ENCODE measurements around the gene CPLX1.

DNA sequence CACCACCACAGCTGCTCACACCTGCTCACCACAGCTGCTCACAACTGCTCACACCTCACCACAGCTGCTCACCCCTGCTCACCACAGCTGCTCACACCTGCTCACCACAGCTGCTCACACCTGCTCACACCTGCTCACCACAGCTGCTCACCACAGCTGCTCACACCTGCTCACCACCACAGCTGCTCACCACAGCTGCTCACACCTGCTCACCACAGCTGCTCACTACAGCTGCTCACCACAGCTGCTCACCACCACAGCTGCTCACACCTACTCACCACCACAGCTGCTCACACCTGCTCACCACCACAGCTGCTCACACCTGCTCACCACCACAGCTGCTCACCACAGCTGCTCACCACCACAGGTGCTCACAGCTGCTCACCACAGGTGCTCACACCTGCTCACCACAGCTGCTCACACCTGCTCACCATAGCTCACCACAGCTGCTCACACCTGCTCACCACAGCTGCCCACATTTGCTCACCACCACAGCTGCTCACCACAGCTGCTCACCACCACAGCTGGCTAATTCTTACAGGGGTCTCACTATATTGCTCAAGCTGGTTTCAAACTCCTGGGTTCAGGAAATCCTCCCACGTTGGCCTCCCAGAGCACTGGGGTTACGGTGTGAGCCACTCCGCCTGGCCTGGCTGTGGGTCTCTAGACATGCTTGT is 30.4 kb upstream of the CPLX1 start:
- no peak for TF ChIP-seq BHLHE40 (IDR thresholded peaks at IDR 0.05; ENCODE audit: borderline replicate concordance)
- TF ChIP-seq TARDBP (IDR thresholded peaks at IDR 0.05), result no peak
- no peak for TF ChIP-seq ZNF384 (IDR thresholded peaks at IDR 0.05)
- TF ChIP-seq FOXK2 (IDR thresholded peaks at IDR 0.05), result no peak
- TF ChIP-seq LEF1 (IDR thresholded peaks at IDR 0.05; ENCODE audit: borderline replicate concordance), result no peak
- no peak for TF ChIP-seq ARNT (IDR thresholded peaks at IDR 0.05)
- no peak for TF ChIP-seq SP1 (IDR thresholded peaks at IDR 0.05)
- TF ChIP-seq NFRKB (IDR thresholded peaks at IDR 0.05), result no peak
- no peak for TF ChIP-seq FOXM1 (IDR thresholded peaks at IDR 0.05; ENCODE audit: borderline replicate concordance)
- no peak for TF ChIP-seq FOXA1 (IDR thresholded peaks at IDR 0.05)
- no peak for TF ChIP-seq HDGF (IDR thresholded peaks at IDR 0.05; ENCODE audit: borderline replicate concordance)
- TF ChIP-seq SUZ12 (IDR thresholded peaks at IDR 0.05), result no peak
- TF ChIP-seq ELF4 (IDR thresholded peaks at IDR 0.05), result no peak
- TF ChIP-seq, protein P1, sequence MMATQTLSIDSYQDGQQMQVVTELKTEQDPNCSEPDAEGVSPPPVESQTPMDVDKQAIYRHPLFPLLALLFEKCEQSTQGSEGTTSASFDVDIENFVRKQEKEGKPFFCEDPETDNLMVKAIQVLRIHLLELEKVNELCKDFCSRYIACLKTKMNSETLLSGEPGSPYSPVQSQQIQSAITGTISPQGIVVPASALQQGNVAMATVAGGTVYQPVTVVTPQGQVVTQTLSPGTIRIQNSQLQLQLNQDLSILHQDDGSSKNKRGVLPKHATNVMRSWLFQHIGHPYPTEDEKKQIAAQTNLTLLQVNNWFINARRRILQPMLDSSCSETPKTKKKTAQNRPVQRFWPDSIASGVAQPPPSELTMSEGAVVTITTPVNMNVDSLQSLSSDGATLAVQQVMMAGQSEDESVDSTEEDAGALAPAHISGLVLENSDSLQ (IDR thresholded peaks at IDR 0.05), result no peak

Measured in HEK293T (cell line).